Measurements from ENCODE around the gene ENO1.

- TF ChIP-seq POLR2A (IDR thresholded peaks at IDR 0.05; ENCODE audit: extremely low read depth, insufficient read length) (no peak), CTCF (IDR thresholded peaks at IDR 0.05; ENCODE audit: low read depth, low read length) (no peak), MAX (IDR thresholded peaks at IDR 0.05; ENCODE audit: low read depth, low read length) (no peak), MYC (IDR thresholded peaks at IDR 0.05; ENCODE audit: low read depth, low read length) (no peak)
Observed at GRCh38 chr1:8903908-8904650, 25.6 kb upstream of the ENO1 start.
